Endothelial cell of umbilical vein (primary cell): Measurements from ENCODE around the gene DSCAML1. TPM values are rescaled to one million over a fixed set of nuclear protein-coding genes. Genes with fewer than 3 reads are reported as not detected.

Experiments
- BruUV-seq: library from RNA; stranded (reverse); fragments of 400-500 nt; replicated peaks from 2 replicates; lab custom pipeline; 2021; lab: Mats Ljungman, UMichigan
- CTCF ChIA-PET: fragments of 300-600, 350-600 bp; sonication (Branson Sonifier 250); formaldehyde crosslinking; loops from one replicate; lab custom pipeline; 2021; ENCODE audit warnings: antibody characterized with exemption, inconsistent platforms; lab: Charles Lee
- POLR2A ChIA-PET: fragments of 300-600, 350-600 bp; sonication (Branson Sonifier 250); formaldehyde crosslinking; loops from one replicate; lab custom pipeline; 2021; ENCODE audit warnings: antibody characterized with exemption, inconsistent platforms; lab: Charles Lee
- DNase-seq: peaks from one replicate; pipeline ENCODE4 v3.0.0-alpha.2; 2011; ENCODE audit warnings: low read depth, low spot score
- FAIRE-seq: peaks from 2 replicates; lab custom pipeline; 2011; peaks lifted over from hg19 to GRCh38; lab: Jason Lieb, UNC
- H2AFZ ChIP-seq: 2 replicates; pipeline ENCODE4 v1.6.0; 2012; ENCODE audit warnings: low read depth, low read length, control low read depth, inconsistent platforms
- H3K27ac ChIP-seq: 2 replicates; pipeline ENCODE4 v1.5.1; 2011; ENCODE audit warnings: low read depth, mild to moderate bottlenecking, control low read depth, low read length, moderate library complexity; ENCODE audit not compliant: insufficient read depth
- H3K27me3 ChIP-seq, 2 experiments: 2 replicates each; pipeline versions ENCODE4 v1.6.0 to v1.6.1; 2011; ENCODE audit warnings: low read length in 2 of 2, mixed read lengths in 1 of 2; ENCODE audit not compliant: control insufficient read depth in 2 of 2, insufficient read depth in 2 of 2
- H3K36me3 ChIP-seq, 2 experiments: 2 replicates in 1 of 2; 3 replicates in 1 of 2; pipeline ENCODE4 v1.5.1; 2011; ENCODE audit warnings: low read length in 2 of 2, mild to moderate bottlenecking in 1 of 2, moderate library complexity in 1 of 2; ENCODE audit not compliant: control insufficient read depth in 2 of 2, insufficient read depth in 2 of 2; ENCODE audit errors: extremely low read depth in 1 of 2
- H3K4me1 ChIP-seq: 3 replicates; pipeline ENCODE4 v1.5.1; 2011; ENCODE audit warnings: mild to moderate bottlenecking, low read length; ENCODE audit not compliant: control insufficient read depth, insufficient read depth; ENCODE audit errors: extremely low read depth
- H3K4me2 ChIP-seq: 2 replicates; pipeline ENCODE4 v1.6.1; 2011; ENCODE audit warnings: low read length, control low read depth, mixed read lengths; ENCODE audit not compliant: insufficient read depth
- H3K4me3 ChIP-seq, 3 experiments: fragments of 200-600 bp in 1 of 3; sonication (generic), shearing (Covaris generic) in 1 of 3; replicated peaks in 1 of 3; 2 replicates each; pipeline ENCODE4 v1.5.1; 2011 to 2016; ENCODE audit warnings: control low read depth in 3 of 3, low read length in 3 of 3, mild to moderate bottlenecking in 2 of 3, inconsistent platforms in 1 of 3, low read depth in 1 of 3, moderate library complexity in 1 of 3; ENCODE audit not compliant: insufficient read depth in 1 of 3
- H3K79me2 ChIP-seq: 2 replicates; pipeline ENCODE4 v1.6.0; 2012; ENCODE audit warnings: low read length, inconsistent platforms; ENCODE audit not compliant: control insufficient read depth, insufficient read depth
- H3K9ac ChIP-seq: replicated peaks from 2 replicates; pipeline ENCODE3; 2011; ENCODE audit warnings: low read length, control low read depth; ENCODE audit not compliant: insufficient read depth; ENCODE audit errors: extremely low read depth
- H3K9me1 ChIP-seq: replicated peaks from 3 replicates; pipeline ENCODE4 v1.6.0; 2011; ENCODE audit warnings: mild to moderate bottlenecking, low read length; ENCODE audit not compliant: control insufficient read depth, insufficient read depth; ENCODE audit errors: extremely low read depth
- H3K9me3 ChIP-seq: replicated peaks from 2 replicates; pipeline ENCODE4 v1.5.1; 2012; ENCODE audit warnings: low read length, inconsistent platforms; ENCODE audit not compliant: control insufficient read depth, insufficient read depth
- H4K20me1 ChIP-seq: replicated peaks from 2 replicates; pipeline ENCODE3; 2011; ENCODE audit warnings: mild to moderate bottlenecking, low read length; ENCODE audit not compliant: control insufficient read depth, insufficient read depth; ENCODE audit errors: extremely low read depth
- EZH2 ChIP-seq: IDR thresholded peaks from 2 replicates; pipeline ENCODE4 v1.6.1; 2012; ENCODE audit warnings: borderline replicate concordance, low read depth, mild to moderate bottlenecking, moderate library complexity, low read length, inconsistent platforms; ENCODE audit not compliant: severe bottlenecking
- FOS ChIP-seq: IDR thresholded peaks from 2 replicates; pipeline ENCODE4 v1.6.1; 2011; ENCODE audit warnings: mild to moderate bottlenecking, low read length, moderate library complexity, borderline replicate concordance; ENCODE audit not compliant: insufficient read depth
- GATA2 ChIP-seq: IDR thresholded peaks from 2 replicates; pipeline ENCODE4 v1.7.0; 2011; ENCODE audit warnings: low read depth, mild to moderate bottlenecking, moderate library complexity, mixed read lengths, low read length; ENCODE audit not compliant: insufficient read length, insufficient read depth
- JUN ChIP-seq: IDR thresholded peaks from 2 replicates; pipeline ENCODE4 v1.6.1; 2011; ENCODE audit warnings: borderline replicate concordance, low read depth; ENCODE audit not compliant: insufficient read length, insufficient read depth
- MYC ChIP-seq: IDR thresholded peaks from one replicate; pipeline ENCODE4 v1.6.1; 2011; ENCODE audit warnings: mild to moderate bottlenecking, low read depth, low read length
- POLR2A ChIP-seq: IDR thresholded peaks from 2 replicates; pipeline ENCODE4 v1.6.1; 2012; ENCODE audit warnings: low read depth, mild to moderate bottlenecking, control low read depth, low read length
- dilution Hi-C: fragments of 300-500 bp; cut with MboI; formaldehyde crosslinking; loops from one replicate; pipeline ENCODE4 v1.15.0; 2019; ENCODE audit warnings: low sequenced_read_pairs; ENCODE audit not compliant: extremely low pct_ligation_motif_present
- intact Hi-C: fragments of 100-400 bp; cut with micrococcal nuclease; formaldehyde crosslinking; loops from one replicate; pipeline ENCODE4 v1.10.0; 2022
- polyA plus RNA-seq, 4 experiments: library from polyadenylated mRNA; depleted of rRNA in 3 of 4; stranded (reverse) in 3 of 4; unstranded in 1 of 4; fragments of >200 nt; gene quantifications; 2 replicates each; pipeline versions ENCODE4 v1.2.1 to v1.2.3, GENCODE V29; 2011 to 2012; ENCODE audit warnings: missing spikeins in 1 of 4
- total RNA-seq: library from RNA; stranded (reverse); gene quantifications from 2 replicates; pipeline ENCODE4 v1.2.3, GENCODE V29; 2021
- TF ChIP-seq, protein P1 (sequence below), 2 donors: IDR thresholded peaks; 1 replicate in 1 of 2; 2 replicates in 1 of 2; pipeline ENCODE4 v1.5.1; 2011; ENCODE audit warnings: low read length in 2 of 2, mild to moderate bottlenecking in 2 of 2, moderate library complexity in 2 of 2, control low read depth in 1 of 2, inconsistent platforms in 1 of 2, low read depth in 1 of 2; ENCODE audit not compliant: insufficient read depth in 1 of 2; ENCODE audit errors: extremely low read depth in 1 of 2
- TF ChIP-seq, protein P2 (sequence below): IDR thresholded peaks from 2 replicates; pipeline ENCODE4 v1.6.1; 2011; ENCODE audit not compliant: insufficient read depth, insufficient read length

The DSCAML1 gene
- total and polyA plus RNA-seq, 2 donors (not counting 3 experiments of a cell fraction or from before 2014, with no cell fraction given) = not detected

DNA sequence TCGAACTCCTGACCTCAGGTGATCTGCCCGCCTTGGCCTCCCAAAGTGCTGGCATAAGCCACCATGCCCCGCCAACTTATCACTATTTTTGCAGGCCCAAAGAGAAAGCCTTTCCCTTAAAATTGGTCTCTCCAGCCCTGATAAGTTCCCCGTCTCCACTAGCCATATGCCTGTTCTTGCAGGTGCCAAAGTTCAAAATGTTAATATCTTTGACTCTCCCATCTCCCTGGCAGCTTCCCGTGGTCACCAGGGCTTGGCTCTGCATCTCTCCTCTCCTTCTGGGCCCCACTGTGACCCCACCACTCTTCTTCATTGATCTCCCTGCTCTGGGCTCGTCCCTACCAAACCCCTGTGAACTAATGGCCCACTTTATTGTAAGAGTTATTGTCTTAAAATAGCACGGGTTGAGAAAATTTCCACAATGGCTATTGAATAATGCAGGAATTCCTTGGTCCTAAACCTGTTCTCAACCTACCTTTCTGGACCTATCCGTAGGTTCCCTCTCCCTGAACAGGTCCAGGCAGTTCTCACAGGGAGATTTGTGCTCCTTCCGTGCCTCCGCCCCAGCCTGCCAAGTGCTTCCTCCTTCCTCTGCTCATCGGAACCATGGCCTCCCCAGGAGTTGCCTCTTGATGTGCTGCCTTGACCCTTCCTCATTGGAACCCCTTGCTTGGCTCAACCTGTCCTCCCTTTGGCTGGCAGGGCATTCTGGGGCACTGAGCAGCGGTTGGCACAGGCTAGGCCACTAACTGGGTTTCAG, 147.5 kb downstream of the DSCAML1 start:
- ChIA-PET POLR2A (no interaction called here), CTCF (no interaction called here)
- H3K4me2 ChIP-seq = no peak overlapping the region
- no peaks in the 10 kb centered on the region for H3K27me3 ChIP-seq
- no peaks in the 10 kb centered on the region for H3K36me3 ChIP-seq
- BruUV-seq = no TSS peak
- no peak overlapping the region for H3K27ac ChIP-seq
- no peaks in the 10 kb centered on the region for H3K79me2 ChIP-seq
- H2AFZ ChIP-seq = no peak overlapping the region
- no peaks in the 10 kb centered on the region for H3K9me1 ChIP-seq
- no peak overlapping the region for H3K9ac ChIP-seq
- dilution Hi-C loops = no loop called here
- DNase-seq (no peak), FAIRE-seq (no peak)
- H3K4me3 ChIP-seq = no peak overlapping the region
- no peaks in the 10 kb centered on the region for H3K9me3 ChIP-seq
- intact Hi-C loops = no loop called here
- no peaks in the 10 kb centered on the region for H3K4me1 ChIP-seq
- TF ChIP-seq GATA2 (no peak), JUN (no peak), MYC (no peak), EZH2 (no peak), POLR2A (no peak), FOS (no peak)
- TF ChIP-seq, protein P1, sequence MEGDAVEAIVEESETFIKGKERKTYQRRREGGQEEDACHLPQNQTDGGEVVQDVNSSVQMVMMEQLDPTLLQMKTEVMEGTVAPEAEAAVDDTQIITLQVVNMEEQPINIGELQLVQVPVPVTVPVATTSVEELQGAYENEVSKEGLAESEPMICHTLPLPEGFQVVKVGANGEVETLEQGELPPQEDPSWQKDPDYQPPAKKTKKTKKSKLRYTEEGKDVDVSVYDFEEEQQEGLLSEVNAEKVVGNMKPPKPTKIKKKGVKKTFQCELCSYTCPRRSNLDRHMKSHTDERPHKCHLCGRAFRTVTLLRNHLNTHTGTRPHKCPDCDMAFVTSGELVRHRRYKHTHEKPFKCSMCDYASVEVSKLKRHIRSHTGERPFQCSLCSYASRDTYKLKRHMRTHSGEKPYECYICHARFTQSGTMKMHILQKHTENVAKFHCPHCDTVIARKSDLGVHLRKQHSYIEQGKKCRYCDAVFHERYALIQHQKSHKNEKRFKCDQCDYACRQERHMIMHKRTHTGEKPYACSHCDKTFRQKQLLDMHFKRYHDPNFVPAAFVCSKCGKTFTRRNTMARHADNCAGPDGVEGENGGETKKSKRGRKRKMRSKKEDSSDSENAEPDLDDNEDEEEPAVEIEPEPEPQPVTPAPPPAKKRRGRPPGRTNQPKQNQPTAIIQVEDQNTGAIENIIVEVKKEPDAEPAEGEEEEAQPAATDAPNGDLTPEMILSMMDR (IDR thresholded peaks at IDR 0.05; ENCODE audit: extremely low read depth in 1 of 2, insufficient read depth in 1 of 2, low read depth in 1 of 2, low read length in 2 of 2) = no peak
- TF ChIP-seq, protein P2, sequence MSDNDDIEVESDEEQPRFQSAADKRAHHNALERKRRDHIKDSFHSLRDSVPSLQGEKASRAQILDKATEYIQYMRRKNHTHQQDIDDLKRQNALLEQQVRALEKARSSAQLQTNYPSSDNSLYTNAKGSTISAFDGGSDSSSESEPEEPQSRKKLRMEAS = no peak
- H4K20me1 ChIP-seq = no peaks in the 10 kb centered on the region
